HepG2 (cell line): ENCODE measurements around the gene PDE4C. TPM values are rescaled to one million over a fixed set of nuclear protein-coding genes. Genes with fewer than 3 reads are reported as not detected.
A peak's percentile ranks its signal among the peaks of the same experiment; 100 is the strongest.

Experiments
- ATF7-NPFF ChIP-seq: sonication (generic); formaldehyde crosslinking; IDR thresholded peaks from 2 replicates; pipeline ENCODE4 v1.8.1; 2023; ENCODE audit warnings: mild to moderate bottlenecking, low read depth, missing genetic modification reagents, moderate library complexity
- HMG20A ChIP-seq: IDR thresholded peaks from 2 replicates; pipeline ENCODE4 v1.6.1; 2016; ENCODE audit warnings: borderline replicate concordance
- JUNB ChIP-seq: sonication (generic); formaldehyde crosslinking; IDR thresholded peaks from 2 replicates; pipeline ENCODE4 v1.8.0; 2022; ENCODE audit warnings: missing genetic modification reagents, mild to moderate bottlenecking, borderline replicate concordance
- MZF1 ChIP-seq: sonication (generic); formaldehyde crosslinking; IDR thresholded peaks from 2 replicates; pipeline ENCODE4 v1.8.1; 2023; ENCODE audit warnings: mild to moderate bottlenecking, missing genetic modification reagents, borderline replicate concordance
- NCOA2 ChIP-seq: sonication (generic); formaldehyde crosslinking; IDR thresholded peaks from 2 replicates; pipeline ENCODE4 v1.8.0; 2022; ENCODE audit warnings: inconsistent platforms
- ZKSCAN8 ChIP-seq: IDR thresholded peaks from 2 replicates; pipeline ENCODE4 v1.6.1; 2016; ENCODE audit warnings: borderline replicate concordance, missing genetic modification reagents, missing compliant biosample characterization
- ZNF280D ChIP-seq: sonication (generic); formaldehyde crosslinking; IDR thresholded peaks from 2 replicates; pipeline ENCODE4 v1.5.1; 2020; ENCODE audit warnings: mild to moderate bottlenecking, missing genetic modification reagents
- ZNF430 ChIP-seq: sonication (generic); formaldehyde crosslinking; IDR thresholded peaks from 2 replicates; pipeline ENCODE4 v1.9.0; 2021; ENCODE audit warnings: mild to moderate bottlenecking, missing genetic modification reagents
- polyA plus RNA-seq, 8 experiments: library from polyadenylated mRNA; depleted of rRNA in 3 of 8; stranded (reverse) in 7 of 8; unstranded in 1 of 8; fragments of >200 nt; fragmentation: Illumina TruSeq in 4 of 8; extraction: Trizol in 4 of 8; gene quantifications; 2 replicates each; pipeline versions ENCODE4 v1.2.1 to v1.2.3, GENCODE V29; 2011 to 2016; ENCODE audit warnings: low read depth in 4 of 8, missing spikeins in 1 of 8, mixed read lengths in 1 of 8; ENCODE audit not compliant: insufficient read depth in 1 of 8
- total RNA-seq, 5 experiments: library from RNA; depleted of rRNA; stranded (reverse); fragments of >200 nt; fragmentation: Illumina TruSeq; extraction: Trizol; gene quantifications; 2 replicates each; pipeline ENCODE4 v1.2.3, GENCODE V29; 2016; ENCODE audit warnings: low read depth in 1 of 5
- TF ChIP-seq, protein P1 (sequence below): IDR thresholded peaks from 2 replicates; pipeline ENCODE4 v1.4.0; 2020; ENCODE audit warnings: mild to moderate bottlenecking, missing genetic modification reagents
- TF ChIP-seq, protein P2 (sequence below): sonication (generic); formaldehyde crosslinking; IDR thresholded peaks from 2 replicates; pipeline ENCODE4 v1.4.0; 2020; ENCODE audit warnings: mild to moderate bottlenecking, missing genetic modification reagents
- TF ChIP-seq, protein P3 (sequence below): sonication (generic); formaldehyde crosslinking; IDR thresholded peaks from 2 replicates; pipeline ENCODE4 v1.9.0; 2021; ENCODE audit warnings: missing genetic modification reagents, mild to moderate bottlenecking, borderline replicate concordance

Gene PDE4C
- total and polyA plus RNA-seq, 2 of the 13 experiments (the other 11 are each of a cell fraction or from before 2014, with no cell fraction given): 1.4 to 14.0 TPM

GRCh38 chr19:18274781-18275356 lies 48.6 kb upstream of the PDE4C start (continued):
- TF ChIP-seq, protein P1, sequence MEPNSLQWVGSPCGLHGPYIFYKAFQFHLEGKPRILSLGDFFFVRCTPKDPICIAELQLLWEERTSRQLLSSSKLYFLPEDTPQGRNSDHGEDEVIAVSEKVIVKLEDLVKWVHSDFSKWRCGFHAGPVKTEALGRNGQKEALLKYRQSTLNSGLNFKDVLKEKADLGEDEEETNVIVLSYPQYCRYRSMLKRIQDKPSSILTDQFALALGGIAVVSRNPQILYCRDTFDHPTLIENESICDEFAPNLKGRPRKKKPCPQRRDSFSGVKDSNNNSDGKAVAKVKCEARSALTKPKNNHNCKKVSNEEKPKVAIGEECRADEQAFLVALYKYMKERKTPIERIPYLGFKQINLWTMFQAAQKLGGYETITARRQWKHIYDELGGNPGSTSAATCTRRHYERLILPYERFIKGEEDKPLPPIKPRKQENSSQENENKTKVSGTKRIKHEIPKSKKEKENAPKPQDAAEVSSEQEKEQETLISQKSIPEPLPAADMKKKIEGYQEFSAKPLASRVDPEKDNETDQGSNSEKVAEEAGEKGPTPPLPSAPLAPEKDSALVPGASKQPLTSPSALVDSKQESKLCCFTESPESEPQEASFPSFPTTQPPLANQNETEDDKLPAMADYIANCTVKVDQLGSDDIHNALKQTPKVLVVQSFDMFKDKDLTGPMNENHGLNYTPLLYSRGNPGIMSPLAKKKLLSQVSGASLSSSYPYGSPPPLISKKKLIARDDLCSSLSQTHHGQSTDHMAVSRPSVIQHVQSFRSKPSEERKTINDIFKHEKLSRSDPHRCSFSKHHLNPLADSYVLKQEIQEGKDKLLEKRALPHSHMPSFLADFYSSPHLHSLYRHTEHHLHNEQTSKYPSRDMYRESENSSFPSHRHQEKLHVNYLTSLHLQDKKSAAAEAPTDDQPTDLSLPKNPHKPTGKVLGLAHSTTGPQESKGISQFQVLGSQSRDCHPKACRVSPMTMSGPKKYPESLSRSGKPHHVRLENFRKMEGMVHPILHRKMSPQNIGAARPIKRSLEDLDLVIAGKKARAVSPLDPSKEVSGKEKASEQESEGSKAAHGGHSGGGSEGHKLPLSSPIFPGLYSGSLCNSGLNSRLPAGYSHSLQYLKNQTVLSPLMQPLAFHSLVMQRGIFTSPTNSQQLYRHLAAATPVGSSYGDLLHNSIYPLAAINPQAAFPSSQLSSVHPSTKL (CRISPR knock-in tag): peak; percentile 35
- TF ChIP-seq JUNB (CRISPR knock-in tag) (peak; percentile 85), NCOA2 (CRISPR knock-in tag) (peak; percentile 61; the same call in 1 of the 2 replicates), ATF7-NPFF (CRISPR knock-in tag) (0 out of 2 replicates have a peak, but pooled peaks have one; percentile 41), ZKSCAN8 (CRISPR knock-in tag) (peak; percentile 51; the same call in 1 of the 2 replicates), ZNF280D (0 out of 2 replicates have a peak, but pooled peaks have one; percentile 42), HMG20A (CRISPR knock-in tag) (peak; percentile 39; the same call in 1 of the 2 replicates), ZNF430 (CRISPR knock-in tag) (no peak), MZF1 (peak; percentile 86; the same call in 1 of the 2 replicates)
- TF ChIP-seq, protein P2, sequence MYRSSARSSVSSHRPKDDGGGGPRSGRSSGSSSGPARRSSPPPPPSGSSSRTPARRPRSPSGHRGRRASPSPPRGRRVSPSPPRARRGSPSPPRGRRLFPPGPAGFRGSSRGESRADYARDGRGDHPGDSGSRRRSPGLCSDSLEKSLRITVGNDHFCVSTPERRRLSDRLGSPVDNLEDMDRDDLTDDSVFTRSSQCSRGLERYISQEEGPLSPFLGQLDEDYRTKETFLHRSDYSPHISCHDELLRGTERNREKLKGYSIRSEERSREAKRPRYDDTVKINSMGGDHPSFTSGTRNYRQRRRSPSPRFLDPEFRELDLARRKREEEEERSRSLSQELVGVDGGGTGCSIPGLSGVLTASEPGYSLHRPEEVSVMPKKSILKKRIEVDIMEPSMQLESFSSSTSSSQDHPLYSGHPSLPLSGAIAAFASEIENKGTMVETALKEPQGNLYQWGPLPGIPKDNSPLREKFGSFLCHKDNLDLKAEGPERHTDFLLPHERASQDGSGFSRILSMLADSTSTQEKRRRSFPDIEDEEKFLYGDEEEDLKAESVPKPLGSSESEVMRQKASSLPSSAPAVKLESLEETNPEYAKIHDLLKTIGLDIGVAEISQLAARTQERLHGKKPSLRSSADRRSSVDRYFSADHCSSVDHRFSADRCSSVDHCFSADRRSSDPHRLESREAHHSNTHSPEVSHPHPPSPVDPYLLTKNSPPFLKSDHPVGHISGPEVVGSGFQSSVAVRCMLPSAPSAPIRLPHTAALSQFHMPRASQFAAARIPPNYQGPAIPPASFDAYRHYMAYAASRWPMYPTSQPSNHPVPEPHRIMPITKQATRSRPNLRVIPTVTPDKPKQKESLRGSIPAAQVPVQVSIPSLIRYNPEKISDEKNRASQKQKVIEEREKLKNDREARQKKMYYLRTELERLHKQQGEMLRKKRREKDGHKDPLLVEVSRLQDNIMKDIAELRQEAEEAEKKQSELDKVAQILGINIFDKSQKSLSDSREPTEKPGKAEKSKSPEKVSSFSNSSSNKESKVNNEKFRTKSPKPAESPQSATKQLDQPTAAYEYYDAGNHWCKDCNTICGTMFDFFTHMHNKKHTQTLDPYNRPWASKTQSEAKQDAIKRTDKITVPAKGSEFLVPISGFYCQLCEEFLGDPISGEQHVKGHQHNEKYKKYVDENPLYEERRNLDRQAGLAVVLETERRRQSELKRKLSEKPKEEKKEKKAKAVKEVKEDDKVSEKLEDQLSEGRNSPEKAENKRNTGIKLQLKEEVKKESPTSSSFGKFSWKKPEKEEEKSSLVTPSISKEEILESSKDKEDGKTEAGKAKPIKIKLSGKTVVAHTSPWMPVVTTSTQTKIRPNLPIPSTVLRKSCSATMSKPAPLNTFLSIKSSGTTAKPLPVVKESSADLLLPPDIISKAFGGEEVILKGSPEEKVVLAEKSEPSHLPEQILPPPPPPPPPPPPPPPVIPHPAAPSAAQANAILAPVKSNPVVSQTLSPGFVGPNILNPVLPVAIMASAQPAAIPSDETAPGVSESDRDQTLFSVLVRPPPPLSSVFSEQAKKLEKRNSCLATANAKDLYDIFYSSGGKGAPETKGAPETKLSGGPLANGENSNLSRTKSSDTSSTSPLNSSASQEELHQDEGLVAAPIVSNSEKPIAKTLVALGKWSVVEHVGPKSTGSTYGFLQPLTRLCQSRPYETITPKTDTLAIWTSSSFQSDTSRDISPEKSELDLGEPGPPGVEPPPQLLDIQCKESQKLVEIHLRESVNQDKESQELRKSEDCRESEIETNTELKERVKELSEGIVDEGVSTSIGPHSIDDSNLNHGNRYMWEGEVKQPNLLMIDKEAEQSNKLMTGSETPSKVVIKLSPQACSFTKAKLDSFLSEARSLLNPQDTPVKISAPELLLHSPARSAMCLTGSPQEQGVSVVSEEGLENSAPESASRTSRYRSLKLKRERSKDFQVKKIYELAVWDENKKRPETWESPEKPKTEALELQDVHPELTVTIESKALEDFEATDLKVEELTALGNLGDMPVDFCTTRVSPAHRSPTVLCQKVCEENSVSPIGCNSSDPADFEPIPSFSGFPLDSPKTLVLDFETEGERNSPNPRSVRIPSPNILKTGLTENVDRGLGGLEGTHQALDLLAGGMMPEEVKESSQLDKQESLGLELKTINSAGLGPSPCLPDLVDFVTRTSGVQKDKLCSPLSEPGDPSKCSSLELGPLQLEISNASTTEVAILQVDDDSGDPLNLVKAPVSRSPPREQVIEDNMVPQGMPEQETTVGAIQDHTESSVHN: peak; percentile 41; the same call in 1 of the 2 replicates
- TF ChIP-seq, protein P3, sequence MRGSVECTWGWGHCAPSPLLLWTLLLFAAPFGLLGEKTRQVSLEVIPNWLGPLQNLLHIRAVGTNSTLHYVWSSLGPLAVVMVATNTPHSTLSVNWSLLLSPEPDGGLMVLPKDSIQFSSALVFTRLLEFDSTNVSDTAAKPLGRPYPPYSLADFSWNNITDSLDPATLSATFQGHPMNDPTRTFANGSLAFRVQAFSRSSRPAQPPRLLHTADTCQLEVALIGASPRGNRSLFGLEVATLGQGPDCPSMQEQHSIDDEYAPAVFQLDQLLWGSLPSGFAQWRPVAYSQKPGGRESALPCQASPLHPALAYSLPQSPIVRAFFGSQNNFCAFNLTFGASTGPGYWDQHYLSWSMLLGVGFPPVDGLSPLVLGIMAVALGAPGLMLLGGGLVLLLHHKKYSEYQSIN: no peak
